GM19438 (cell line): ENCODE measurements around the gene EVA1B.

Experiments
- ATAC-seq: cut with Tn5 transposase; IDR thresholded peaks from one replicate; pipeline ENCODE4 v1.9.1; 2021; ENCODE audit warnings: low read depth; ENCODE audit not compliant: unreplicated experiment

The EVA1B gene, protein sequence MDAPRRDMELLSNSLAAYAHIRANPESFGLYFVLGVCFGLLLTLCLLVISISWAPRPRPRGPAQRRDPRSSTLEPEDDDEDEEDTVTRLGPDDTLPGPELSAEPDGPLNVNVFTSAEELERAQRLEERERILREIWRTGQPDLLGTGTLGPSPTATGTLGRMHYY

DNA sequence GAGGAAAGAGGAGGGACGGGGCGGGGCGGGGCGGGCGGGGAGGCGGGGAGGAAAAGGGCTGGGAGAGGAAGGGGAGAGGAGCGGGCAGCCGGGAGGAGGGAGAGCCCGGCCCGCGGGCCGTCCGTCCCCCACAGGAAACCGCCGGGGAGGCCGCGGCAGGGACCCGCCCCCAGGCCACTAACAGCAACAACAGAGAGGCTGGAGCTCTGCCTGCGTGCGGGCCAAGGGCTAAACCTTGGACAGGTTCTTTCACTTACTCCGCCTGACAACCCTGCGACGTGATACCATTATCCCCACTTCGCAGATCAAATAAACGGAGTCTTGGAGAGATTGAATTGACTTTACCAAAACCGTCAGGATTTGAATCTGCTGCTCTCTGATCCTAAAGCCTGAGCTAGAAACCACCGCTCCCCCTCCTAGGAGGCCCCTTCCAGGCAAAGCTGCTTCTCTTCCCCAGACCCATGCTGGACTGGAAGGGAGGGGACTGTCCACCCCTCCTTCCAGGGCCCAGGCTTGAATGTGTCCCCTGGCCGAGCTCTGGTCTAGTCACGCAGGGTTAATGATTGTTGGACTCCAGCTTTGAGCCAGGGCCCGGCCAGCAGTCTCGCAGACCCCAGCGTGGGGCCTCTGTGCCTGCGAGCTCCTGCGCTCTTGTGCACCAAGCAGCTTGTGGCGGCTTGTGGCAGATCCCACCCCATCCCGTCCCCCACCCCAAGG is at the start of gene EVA1B:
Gene EVA1B (minus strand): TSS at position 10 of the 717 bp plus-strand sequence. CDS start 608 bp downstream, outside the sequence.
- no peak for ATAC-seq

DNA sequence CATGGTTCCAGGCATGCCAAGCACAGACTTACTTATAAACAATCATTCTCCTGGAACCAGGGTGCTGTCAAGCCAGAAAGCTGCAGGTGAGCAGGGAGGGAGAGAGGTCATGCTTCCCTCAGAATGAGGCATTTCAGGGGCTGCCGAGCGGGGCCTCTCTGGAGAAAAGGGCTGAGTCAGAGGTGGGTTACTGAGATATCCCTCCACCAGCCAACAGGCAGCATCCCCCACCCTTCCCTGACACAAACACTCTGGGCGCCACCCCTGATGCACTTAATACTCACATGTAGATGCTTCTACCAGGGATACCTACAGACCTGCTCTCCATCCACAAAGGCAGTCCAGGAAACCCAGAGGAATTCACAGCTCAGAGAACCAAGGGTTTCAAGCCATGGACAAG is 49.2 kb upstream of the EVA1B start:
- no peak for ATAC-seq

DNA sequence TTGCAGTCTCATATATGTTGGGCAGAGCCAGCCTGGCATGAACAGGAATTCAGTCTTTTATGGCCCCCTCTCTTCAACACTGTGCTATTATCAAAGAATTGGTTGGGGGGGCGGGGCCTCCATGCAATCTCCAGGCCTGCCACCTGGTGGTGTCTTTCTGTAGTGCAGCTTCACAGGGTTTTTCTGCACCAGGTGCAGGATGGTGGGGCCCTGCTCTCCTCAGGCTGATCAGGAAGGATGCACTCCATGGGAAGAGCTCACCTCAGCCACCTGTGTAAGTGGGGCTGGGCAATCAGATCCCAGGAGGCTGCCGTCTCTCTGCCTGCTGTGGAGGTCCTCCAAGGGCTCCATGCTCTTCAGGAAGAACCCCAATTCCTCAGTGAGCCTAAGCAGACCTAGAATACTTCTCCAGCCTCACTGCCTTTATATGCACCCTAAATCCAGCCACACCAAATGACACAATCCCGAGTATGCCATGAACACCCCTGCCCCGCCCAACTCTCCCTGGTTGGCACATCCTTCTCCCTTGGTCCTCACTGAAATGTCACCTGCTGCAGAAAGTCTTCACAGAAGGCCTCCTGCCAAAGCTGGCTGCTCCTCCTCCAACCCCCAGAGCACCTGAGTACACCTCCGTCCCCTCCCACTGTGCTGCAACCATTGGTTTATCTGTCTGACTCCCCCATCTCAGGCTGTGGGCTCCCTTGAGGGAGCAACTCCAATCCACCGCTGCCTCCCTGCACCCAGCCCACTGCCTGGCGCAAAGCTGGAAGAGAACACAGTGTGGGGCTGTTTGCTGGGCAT is 45.8 kb upstream of the EVA1B start:
- no peak for ATAC-seq

DNA sequence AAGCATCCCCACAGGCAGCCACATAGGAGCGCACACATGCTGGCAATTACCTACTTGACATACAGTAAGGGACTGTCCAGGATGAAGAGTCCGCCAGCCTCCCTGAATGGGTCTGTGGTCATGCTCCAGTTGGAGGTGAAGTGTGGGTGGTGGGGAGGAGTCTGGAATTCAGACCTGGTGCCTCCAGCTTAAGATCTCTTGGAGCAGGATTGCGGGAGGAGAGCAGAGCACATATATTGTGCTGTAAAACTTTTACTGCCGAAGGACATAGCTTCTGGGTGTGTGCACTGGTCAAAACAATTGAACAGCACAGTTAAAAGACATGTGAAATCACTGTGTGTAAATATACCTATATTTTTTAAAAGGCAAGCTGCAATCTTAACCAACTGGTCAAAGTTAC is 44.4 kb upstream of the EVA1B start:
- ATAC-seq: no peak

DNA sequence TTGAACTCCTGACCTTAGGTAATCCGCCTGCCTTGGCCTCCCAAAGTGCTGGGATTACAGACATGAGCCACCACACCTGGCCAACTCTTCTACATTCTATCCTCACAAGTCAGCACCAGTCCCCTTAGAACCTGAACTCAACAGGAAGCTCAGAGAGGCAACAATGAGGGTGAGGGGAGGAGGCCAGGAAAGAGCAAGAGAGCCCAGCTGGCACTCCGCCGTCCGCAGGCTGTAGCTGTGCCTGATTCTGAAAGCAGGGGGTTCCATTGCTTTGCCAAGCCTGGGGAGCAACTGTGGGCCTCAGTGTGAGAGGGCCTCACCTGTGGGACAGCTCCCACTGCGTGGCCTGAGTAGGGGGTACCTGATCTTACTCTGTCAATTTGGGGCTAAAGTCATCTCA is 43.6 kb upstream of the EVA1B start:
- ATAC-seq: no peak

DNA sequence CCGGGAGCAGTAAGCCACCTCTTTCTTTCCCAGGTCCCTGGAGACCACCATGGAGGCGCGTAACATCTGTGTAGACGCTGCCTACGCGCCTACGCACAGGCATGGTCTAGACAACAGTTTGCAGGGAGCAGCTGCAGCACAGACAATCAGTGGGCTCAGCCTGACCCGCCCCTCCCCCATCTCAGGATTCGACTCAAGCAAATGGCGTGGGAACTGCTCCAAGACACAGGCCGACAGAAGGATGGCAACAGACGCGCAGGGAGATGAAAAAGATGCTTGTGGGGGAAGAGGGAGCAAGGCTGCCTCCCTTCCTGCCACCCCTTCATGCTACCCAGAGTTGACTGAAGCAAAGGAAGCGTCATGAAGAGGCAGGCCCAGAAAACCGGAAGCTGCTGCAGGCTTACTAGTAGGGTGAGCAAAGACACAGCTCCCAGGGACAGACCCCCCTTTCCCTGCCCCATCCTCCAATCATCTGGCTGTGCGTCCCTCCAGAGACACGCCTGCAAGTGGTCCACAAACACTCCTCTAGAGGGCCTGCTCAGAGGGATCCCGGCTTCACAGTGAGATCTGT is 42.7 kb upstream of the EVA1B start:
- ATAC-seq: no peak

DNA sequence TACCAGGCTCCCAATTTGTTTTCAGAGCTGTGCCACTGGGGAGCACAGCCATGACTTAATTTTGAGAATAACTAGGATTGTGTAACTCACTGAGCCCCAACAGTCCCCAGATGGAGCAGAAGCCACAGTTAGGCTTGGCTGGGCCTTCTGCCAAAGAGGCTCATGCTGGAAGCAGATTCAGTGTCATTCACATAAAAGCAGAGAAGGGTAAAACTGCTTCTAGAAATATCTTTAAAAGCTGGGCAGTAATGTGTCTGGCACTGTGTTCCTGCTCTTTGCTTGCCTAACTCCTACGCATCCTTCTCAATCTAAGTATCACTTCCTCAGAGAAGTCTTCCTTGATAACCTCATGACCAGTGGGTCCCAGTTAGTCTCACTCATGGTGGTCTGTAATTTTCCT is 41.9 kb upstream of the EVA1B start:
- no peak for ATAC-seq

DNA sequence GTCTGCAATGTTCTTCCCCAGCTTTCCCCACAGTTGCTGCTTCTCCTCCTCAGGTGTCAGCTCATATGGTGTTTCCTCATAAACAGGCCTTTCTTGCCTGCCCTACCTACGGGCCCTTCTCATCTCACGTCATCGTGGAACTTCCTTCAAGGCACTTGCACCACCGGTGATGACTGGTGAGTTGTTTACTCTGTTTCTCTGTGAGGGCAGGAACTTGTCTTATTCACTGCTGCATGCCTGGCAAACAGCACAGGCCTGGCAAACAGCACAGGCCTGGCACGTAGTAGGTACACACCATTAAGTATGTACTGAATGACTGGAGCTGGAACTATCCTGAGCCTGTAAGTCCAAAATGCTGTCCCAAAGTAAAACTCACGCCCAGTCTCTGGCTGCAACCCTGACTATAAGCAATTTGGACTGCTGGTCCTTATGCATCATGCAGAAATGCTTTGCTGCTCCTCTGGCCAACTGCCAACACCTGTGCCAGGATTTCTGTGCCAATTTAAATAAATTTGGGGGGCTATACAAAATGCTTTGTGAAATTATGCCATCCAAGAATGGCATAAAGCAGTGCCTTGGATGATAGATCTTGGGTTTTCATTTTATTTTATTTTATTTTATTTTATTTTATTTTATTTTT is 36.6 kb upstream of the EVA1B start:
- ATAC-seq: no peak

DNA sequence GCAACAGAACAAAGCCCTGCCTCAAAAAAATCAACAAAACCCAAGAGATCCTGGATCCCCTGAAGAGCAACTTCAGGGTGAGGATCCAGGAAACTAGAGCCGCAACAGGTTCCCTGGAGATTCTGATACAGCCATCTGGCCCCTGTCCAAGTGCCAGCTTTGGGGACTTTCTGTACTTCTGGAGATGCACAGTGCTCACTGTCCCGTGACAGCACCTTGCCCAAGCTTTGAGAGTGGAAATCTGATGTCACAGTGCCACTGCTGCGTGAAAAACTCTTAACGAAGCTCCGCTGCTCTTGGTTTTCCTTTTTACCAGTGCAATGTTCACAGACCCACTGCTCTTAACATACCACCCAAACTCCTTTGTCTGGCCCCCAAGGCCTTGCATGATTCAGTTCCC is 35.9 kb upstream of the EVA1B start:
- no peak for ATAC-seq

DNA sequence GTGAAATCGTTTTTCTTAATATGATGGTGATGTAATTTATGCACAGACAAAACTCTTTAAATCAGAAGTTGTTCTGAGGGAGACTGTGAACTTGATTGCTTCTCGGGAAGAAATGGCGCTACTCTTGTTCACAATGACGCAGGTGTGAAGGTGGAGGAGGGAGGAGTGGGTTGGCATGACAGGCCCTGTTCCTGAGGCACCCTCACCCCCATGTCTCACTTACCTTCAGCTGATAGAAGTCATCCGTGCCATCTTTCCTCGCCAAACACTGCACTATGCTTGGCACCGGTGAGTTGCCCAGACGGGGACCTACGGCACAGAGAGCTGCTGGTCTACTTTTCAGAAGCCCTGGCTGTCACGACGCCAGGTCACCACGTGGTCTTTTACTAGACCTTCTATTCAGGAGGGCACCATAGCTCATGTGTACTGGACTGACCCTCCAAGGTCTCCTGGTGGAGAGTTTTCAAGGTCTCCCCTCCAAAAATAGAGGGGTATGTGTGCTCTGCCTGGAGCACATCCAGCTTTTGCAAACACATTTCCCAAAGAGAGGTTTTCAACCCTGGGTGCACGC is 35.2 kb upstream of the EVA1B start:
- no peak for ATAC-seq

DNA sequence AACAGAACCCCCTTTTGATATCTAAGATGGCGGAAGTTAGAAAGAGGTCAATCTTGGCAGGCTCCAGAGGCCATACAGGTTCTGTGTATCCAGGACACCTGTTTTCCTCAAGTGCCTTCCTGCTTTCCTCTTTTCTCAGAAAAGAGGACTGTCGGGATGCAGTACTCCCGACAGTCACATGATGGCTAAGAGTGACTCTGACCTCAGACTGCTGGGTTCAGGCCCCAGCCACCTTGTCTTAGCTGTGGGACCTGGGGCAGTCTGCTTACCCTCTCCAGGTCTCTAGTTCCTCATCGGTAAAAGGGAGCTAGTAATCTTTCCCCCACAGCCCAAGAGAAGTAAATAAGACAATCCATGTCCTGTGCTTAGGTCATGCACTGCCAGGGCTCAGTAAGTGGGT is 32.4 kb upstream of the EVA1B start:
- ATAC-seq: no peak

DNA sequence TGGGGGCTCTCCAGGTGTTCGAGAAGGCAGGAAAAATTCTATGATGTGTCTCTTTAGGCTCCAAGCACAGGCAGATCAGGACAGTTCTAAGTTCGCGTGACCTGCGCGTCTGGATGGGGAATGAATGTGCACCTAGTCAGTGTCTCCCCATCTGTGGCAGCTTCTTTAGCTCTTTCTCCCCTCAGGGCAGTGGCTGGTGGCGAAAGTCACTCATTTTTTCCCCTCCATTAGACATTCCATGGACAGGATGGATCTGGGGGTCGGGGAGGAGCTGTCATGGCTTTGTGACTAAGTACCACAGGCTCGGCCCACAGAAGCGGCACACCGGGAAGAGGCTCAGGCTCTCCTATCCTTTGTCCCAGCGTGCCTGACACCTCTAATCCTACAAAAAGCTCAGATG is 31.0 kb upstream of the EVA1B start:
- no peak for ATAC-seq

DNA sequence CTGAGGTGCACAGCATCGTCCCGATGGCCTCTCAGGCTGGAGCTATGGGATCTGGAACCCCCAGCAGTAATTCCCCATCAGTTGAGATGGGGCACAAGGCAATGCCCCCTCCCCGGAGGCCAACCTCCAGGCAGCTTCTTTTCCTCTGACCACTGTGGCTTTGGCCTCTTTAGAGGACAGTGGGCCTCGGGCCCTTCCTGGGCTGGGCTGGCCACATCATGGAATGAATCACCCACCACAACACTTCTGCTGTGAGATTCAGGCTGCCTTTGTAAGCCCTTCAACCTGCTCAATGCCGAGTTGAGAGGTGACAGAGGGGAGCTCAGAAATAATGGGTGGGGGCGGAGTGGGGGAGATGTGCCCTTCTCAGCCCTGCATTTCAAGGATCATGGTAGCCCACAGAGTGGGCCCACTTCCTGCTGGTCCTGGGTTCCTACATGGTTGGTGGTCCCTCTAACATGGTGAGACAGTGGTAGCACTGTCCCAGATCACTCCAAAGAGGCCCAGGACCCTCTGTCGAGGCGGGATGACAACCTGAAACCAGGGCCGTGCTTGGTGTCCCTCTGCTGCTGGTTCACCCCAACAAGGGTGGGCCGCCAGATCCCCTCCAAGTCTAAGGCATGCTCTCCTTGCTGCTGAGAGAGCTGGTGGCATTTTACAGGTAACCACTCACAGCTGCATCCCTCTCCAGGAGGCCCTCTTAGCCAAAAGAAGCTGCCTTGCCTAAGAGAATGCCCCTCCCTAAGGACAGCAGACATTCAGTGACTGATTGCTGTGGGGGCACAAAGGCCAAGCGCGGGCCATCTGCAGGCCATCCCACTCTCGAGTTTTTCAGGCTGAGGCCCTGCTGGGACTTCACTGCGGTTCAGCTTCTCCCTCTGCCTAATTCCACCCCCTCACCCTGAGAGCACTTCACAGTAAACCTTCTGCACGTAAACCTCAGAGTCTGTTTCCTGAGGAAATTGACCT is 29.7 kb upstream of the EVA1B start:
- ATAC-seq: no peak

DNA sequence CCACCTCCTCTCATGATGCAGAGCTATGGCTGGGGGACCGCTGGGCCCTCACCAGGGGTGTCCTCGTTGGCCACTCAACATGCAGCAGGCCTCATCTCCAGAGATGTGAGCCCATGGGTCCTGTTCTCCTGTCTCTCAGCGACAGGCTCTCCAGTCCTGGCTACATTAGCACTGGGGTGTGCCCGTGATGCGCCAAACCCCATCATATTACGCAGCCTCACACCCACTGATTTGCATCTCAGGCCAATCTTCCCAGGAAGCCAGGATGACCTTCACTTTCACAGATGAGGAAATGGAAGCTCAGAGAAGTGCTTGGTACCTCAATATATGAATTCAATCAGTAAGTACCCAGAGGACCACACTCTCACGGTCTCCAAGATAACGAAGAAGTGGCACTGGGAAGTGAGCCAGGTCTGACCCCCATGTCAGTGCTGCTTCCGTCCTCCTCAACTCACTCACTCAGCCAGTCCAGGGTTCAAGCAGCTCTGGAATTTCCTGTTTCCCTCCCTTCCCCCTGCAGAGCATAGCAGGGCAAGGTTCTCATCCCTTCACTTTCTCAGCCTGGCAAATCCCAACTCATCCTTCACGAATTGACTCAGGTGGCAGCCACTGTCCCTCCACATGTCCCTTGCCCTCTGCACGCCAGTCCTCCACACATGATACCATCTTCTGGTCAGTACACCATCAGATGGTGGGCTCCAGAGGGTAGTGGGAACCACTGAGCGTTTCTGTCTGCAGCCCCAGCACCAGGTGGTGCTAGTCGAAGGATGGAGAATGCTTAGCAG is 28.9 kb upstream of the EVA1B start:
- no peak for ATAC-seq

DNA sequence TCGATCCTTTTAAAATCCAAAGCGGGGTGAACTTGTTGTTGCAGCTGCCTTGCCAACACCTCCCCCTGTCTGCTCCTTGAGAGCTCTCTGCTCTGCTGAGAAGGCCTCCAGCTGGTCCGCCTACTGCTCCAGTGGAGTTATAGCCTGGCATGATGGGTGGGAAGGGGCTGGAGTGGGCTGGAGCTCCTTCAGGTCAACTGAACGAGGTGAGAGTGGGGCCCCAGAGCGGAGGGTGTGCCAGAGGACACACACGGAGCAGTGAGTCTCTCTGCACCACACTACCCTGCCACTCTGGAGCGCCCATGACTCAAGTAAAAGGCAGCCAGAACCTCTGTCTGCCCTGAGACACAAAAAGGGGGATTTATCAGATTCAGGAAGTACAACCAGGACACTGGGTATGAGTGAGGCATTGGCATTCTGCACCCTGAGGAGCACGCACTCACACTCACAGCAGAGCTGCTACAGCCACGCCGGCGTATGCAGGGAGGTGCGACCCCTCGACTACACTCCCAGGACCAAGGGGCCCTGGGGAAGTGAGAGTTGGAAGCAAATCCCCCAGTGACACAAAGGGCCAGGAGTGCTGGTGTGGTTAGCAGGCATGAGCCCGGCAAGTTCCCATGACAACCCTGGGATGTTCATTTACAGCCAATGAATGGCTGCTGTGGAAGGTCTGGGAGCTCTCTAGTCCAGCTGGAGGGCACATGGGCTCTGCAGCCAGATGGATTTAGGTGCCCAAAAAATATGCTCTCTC is 28.0 kb upstream of the EVA1B start:
- no peak for ATAC-seq

DNA sequence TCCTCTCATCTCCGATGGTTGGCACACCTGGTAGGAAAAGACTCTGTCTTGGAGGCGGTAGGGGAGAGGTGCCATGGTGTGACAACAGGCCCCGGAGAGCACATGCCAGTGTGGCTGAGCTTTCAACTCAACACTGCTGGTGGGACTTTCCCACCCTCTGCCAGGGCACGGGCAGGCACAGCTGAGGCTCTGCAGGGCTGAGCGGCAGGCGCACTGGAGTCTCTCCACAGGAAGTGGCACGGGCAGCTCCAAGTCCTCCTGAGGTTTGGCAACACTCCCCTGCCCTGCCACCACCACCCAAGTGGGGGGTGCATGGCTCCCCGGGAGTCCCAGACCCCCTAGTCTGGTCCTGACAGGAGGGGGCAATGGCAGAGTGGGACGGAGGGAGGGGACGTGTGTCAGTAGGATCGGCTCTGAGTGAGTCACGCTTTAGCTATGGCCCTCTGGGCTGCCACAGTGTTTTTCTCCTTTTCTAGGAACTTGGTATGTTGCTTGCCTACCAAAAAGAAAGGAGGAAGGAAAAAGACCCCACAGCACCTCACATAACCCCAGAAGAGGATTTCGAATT is 27.3 kb upstream of the EVA1B start:
- no peak for ATAC-seq

DNA sequence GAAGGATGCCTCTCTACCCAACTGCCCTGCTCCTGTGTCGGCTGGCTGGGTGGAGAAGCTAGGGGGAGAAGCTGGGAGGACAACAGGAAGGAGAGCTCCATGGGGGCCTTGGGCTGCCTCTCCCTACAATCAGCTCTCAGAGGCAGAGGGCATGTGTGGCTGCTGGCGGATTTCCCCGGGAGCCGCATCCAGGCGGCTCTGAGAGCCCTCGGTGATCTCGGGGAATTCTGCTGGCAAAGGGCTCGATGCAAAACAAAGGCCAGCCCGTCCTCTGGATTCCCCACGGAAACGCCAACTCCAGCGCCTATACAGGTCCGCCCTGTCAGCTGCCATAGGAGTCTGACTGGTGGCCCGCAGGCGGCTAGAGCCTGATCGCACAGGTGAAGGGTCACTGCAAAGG is 26.4 kb upstream of the EVA1B start:
- no peak for ATAC-seq

DNA sequence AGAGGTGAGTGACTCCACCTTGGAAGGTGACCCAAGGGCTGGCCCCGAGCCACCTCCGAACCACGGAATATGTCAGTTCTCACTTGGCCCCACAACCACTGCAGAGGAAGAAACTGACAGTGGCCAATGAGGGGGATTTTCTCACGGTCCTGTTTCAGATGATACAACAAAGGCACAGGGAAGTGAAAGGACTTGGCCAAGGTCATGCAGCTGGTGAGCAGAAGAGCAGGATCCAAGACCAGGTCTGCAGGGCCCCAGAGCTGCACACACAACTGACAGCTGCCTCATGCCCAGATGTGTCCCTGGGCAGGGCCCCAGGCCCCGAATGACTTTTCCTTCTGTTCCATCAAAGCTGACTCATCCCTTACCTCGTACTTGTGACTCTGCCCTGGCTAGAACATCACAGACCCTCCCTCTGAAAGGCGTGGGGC is 25.8 kb upstream of the EVA1B start:
- peak; percentile 90 for ATAC-seq
